ENCODE data around the gene RALGPS2. TPM values are rescaled to one million over a fixed set of nuclear protein-coding genes. Genes with fewer than 3 reads are reported as not detected.

Gene RALGPS2
- total and polyA plus RNA-seq, 7 donors = 6.6 to 24.3 (median 14.3) TPM

DNA sequence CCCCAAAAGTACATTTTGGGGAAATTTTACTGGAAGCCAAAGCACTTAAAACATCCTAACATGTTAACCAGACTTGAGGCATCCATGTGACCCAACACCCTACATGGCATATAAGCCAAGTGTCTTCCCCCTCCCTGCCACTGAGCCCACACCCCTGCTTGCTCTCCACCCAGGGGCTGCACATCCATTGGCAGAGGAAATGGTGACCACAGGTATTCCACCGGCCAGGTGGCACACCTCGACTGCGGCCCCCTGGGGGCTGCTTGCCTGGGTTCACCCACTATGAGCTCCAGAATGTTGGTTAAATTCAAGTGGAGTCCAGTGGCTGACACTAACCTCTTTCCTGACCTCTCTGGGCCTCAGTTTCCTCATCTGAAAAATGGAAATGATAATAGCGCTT lies 236.3 kb downstream of the RALGPS2 start:
- DNase-seq = no peak
- intact Hi-C loops (cut with DNase I) = no loop called here

DNA sequence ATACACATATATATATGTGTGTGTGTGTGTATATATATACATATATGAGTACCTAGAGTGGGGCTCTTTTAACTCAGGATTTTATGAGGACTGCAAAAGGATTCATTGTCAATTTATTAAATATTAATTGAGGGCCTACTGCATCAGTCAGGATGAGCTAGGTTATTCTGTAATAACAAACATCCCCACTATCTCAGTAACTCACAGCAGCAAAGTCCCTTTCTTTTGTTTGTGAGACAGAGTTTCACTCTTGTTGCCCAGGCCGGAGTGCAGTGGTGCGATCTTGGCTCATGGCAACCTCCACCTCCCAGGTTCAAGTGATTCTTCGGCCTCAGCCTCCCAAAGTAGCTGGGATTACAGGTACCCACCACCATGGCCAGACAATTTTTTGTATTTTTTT lies 236.8 kb downstream of the RALGPS2 start:
- TF ChIP-seq, protein P1, sequence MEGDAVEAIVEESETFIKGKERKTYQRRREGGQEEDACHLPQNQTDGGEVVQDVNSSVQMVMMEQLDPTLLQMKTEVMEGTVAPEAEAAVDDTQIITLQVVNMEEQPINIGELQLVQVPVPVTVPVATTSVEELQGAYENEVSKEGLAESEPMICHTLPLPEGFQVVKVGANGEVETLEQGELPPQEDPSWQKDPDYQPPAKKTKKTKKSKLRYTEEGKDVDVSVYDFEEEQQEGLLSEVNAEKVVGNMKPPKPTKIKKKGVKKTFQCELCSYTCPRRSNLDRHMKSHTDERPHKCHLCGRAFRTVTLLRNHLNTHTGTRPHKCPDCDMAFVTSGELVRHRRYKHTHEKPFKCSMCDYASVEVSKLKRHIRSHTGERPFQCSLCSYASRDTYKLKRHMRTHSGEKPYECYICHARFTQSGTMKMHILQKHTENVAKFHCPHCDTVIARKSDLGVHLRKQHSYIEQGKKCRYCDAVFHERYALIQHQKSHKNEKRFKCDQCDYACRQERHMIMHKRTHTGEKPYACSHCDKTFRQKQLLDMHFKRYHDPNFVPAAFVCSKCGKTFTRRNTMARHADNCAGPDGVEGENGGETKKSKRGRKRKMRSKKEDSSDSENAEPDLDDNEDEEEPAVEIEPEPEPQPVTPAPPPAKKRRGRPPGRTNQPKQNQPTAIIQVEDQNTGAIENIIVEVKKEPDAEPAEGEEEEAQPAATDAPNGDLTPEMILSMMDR (IDR thresholded peaks at IDR 0.05) = no peak
- TF ChIP-seq POLR2AphosphoS5 (IDR thresholded peaks at IDR 0.05) = no peak
- TF ChIP-seq POLR2A (IDR thresholded peaks at IDR 0.05) = no peak
- TF ChIP-seq EP300 (IDR thresholded peaks at IDR 0.05) = no peak
- no peak for DNase-seq
- intact Hi-C loops (cut with DNase I) = no loop called here
- Histone ChIP-seq H3K27ac (no peak overlapping the region), H3K27me3 (no peaks in the 10 kb centered on the region), H3K4me1 (peaks cover 0 to 8% (median 4%) of the 10 kb centered on the region in 4 donors), H3K4me3 (no peak overlapping the region), H3K36me3 (no peaks in the 10 kb centered on the region), H3K9me3 (peaks cover 0 to 3% (median 0%) of the 10 kb centered on the region in 4 donors)
- WGBS, 2 donors = 95 to 97% methylated on average over 3 of the region's 3 CpGs

More for the DNA sequence above, 236.3 kb downstream of the RALGPS2 start:
- H3K27ac ChIP-seq = no peak overlapping the region
- H3K36me3 ChIP-seq = no peaks in the 10 kb centered on the region
- TF ChIP-seq EP300 (IDR thresholded peaks at IDR 0.05) (no peak), POLR2A (IDR thresholded peaks at IDR 0.05) (no peak), POLR2AphosphoS5 (IDR thresholded peaks at IDR 0.05) (no peak)
- TF ChIP-seq, protein P1 (IDR thresholded peaks at IDR 0.05) = no peak
- H3K9me3 ChIP-seq = peaks cover 0 to 3% (median 0%) of the 10 kb centered on the region in 4 donors
- peaks cover 0 to 8% (median 4%) of the 10 kb centered on the region in 4 donors for H3K4me1 ChIP-seq
- H3K4me3 ChIP-seq = no peak overlapping the region
- 91 to 94% methylated on average over 4 of the region's 4 CpGs for WGBS, 2 donors
- no peaks in the 10 kb centered on the region for H3K27me3 ChIP-seq

DNA sequence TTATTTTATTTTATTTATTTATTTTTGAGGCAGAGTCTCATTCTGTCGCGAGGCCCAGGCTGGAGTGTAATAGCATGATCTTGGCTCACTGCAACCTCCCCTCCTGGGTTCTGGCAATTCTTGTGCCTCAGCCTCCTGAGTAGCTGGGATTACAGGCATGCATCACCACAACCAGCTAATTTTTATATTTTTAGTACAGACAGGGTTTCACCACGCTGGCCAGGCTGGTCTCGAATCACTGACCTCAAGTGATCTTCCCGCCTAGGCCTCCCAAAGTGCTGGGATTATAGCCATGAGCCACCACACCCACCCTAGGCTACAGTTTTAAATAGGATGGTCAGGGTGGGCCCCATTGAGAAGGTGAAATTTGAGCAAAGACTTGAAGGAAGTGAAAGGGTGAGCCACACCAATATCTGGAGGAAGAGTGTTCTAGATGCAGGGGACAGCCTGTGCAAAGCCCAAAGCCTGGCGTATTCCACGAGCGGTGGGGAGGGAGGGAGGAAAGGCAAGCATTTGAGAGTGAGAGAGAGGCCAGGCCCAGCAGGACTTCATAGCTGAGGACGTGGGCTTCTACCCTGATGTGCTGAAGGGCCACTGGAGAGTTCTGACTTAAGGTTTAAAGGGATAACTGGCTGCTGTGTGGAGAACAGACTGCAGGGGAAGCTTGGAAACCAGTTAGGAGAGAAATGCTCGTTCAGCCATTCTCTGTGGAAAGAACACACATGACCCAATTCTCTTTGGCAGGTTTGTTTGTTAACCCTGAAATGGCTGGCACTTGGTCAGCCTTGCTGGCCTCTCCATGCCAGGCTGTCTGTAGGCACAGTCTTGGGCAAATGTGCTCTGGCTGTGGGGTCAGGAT lies 238.0 kb downstream of the RALGPS2 start:
- H3K27me3 ChIP-seq = no peaks in the 10 kb centered on the region
- no peak for TF ChIP-seq POLR2AphosphoS5 (IDR thresholded peaks at IDR 0.05)
- TF ChIP-seq POLR2A (IDR thresholded peaks at IDR 0.05) = no peak
- TF ChIP-seq, protein P1 (IDR thresholded peaks at IDR 0.05) = no peak
- no peak for TF ChIP-seq EP300 (IDR thresholded peaks at IDR 0.05)
- peaks cover 0 to 8% (median 4%) of the 10 kb centered on the region in 4 donors for H3K4me1 ChIP-seq
- no peak overlapping the region for H3K4me3 ChIP-seq
- 79 to 81% methylated on average over 10 of the region's 10 CpGs for WGBS, 2 donors
- no peak for DNase-seq
- intact Hi-C loops (cut with DNase I) = no loop called here
- H3K27ac ChIP-seq = no peak overlapping the region
- peaks cover 0 to 3% (median 0%) of the 10 kb centered on the region in 4 donors for H3K9me3 ChIP-seq
- no peaks in the 10 kb centered on the region for H3K36me3 ChIP-seq

DNA sequence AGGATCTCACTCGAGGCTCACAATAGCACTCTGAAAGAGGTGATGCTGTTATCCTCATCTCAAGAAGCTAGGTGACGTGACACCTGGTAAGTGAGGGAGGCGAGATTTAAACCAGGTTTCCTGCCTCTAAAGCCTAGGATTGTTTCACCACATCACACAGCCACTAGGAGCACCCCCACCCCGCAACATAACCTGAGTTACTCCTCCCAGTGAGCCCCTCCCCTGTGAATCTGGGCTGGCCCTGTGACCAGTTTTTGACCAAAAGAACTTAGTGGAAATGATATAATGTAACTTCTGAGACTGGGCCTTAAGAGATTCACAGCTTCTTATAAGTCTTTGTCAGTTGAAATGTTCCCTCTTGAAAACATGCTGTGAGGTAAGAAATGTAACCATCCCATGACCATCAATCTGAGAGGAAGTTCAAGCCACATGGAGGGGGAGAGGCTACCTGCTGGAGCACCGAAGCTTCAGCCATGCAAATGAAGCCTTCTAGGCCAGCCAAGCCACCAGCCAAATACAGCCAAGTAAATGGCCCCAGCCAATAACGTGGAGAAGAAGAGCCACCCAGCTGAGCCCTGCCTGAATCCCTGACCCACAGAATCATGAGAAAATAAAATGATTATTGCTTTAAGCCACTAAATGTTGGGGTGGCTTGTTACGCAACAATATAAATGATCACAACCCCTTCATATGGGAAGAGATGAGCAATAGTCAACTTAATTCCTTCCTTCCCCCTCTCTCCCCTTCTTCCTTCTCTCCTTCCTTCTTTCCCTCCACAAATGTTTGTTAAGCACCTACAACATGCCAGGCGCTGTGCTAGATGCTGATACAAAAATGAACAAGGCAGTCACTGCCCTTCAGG lies 239.7 kb downstream of the RALGPS2 start:
- H3K4me3 ChIP-seq = no peak overlapping the region
- H3K4me1 ChIP-seq = peaks cover 0 to 8% (median 4%) of the 10 kb centered on the region in 4 donors
- peaks cover 0 to 3% (median 0%) of the 10 kb centered on the region in 4 donors for H3K9me3 ChIP-seq
- no peak overlapping the region for H3K27ac ChIP-seq
- no peak for DNase-seq
- intact Hi-C loops (cut with DNase I) = no loop called here
- no peaks in the 10 kb centered on the region for H3K36me3 ChIP-seq
- H3K27me3 ChIP-seq = no peaks in the 10 kb centered on the region
- WGBS, 2 donors = 92% methylated on average over 8 of the region's 8 CpGs
- TF ChIP-seq POLR2A (IDR thresholded peaks at IDR 0.05) (no peak), POLR2AphosphoS5 (IDR thresholded peaks at IDR 0.05) (no peak), EP300 (IDR thresholded peaks at IDR 0.05) (no peak)
- TF ChIP-seq, protein P1 (IDR thresholded peaks at IDR 0.05) = no peak

All from sigmoid colon (tissue), 7 donors.